Adrenal gland (tissue), 5 donors: ENCODE measurements around the gene PRPS1L1.

ENCODE experiments used
- CTCF ChIP-seq, 6 experiments: fragments of 450-650 bp in 4 of 6; fragments of 200-600 bp in 2 of 6; sonication (generic) in 1 of 6; IDR thresholded peaks; 1 replicate in 5 of 6; 2 replicates in 1 of 6; pipeline versions ENCODE4 v1.5.1 to v1.8.0; 2016 to 2021; ENCODE audit warnings: antibody characterized with exemption in 6 of 6, mild to moderate bottlenecking in 2 of 6, moderate library complexity in 1 of 6
- POLR2A ChIP-seq, 2 donors: fragments of 450-650 bp; IDR thresholded peaks; one replicate each; pipeline ENCODE4 v1.6.1; 2017; ENCODE audit warnings: antibody characterized with exemption in 2 of 2, mild to moderate bottlenecking in 2 of 2, moderate library complexity in 1 of 2
- donor health status: DM: no; HTN: no; CAD: no.

- no peak for TF ChIP-seq CTCF (IDR thresholded peaks at IDR 0.05)
- TF ChIP-seq POLR2A (IDR thresholded peaks at IDR 0.05) = no peak
Measured at GRCh38 chr7:17985473-17986239, 42.0 kb downstream of the PRPS1L1 start.
